Heart right ventricle (tissue), 16 donors: ENCODE measurements around the gene DHX34. TPM values are rescaled to one million over a fixed set of nuclear protein-coding genes. Genes with fewer than 3 reads are reported as not detected.

Experiments used
- ATAC-seq, 8 donors: fragments of 200-7000 bp; cut with Tn5 transposase; one replicate each; pipeline ENCODE4 v1.9.1; 2020; ENCODE audit warnings: mild to moderate bottlenecking in 8 of 8, moderate library complexity in 8 of 8, moderate number of reproducible peaks in 1 of 8
- DNase-seq, 2 donors: peaks; one replicate each; pipeline ENCODE4 v3.0.0-alpha.2; 2020
- H3K27ac ChIP-seq, 10 donors: fragments of 200-600 bp; sonication (generic) in 2 of 10; one replicate each; pipeline versions ENCODE4 v1.5.0 to v1.8.0; 2020 to 2022; ENCODE audit warnings: mild to moderate bottlenecking in 3 of 10
- H3K27me3 ChIP-seq, 7 donors: fragments of 200-600 bp; one replicate each; pipeline ENCODE4 v1.8.0; 2021 to 2022; ENCODE audit warnings: mild to moderate bottlenecking in 2 of 7
- H3K36me3 ChIP-seq, 9 donors: fragments of 200-600 bp; sonication (generic) in 1 of 9; one replicate each; pipeline versions ENCODE4 v1.5.0 to v1.8.0; 2020 to 2022; ENCODE audit warnings: mild to moderate bottlenecking in 2 of 9
- H3K4me1 ChIP-seq, 9 donors: fragments of 200-600 bp; sonication (generic) in 1 of 9; one replicate each; pipeline versions ENCODE4 v1.5.0 to v1.8.0; 2020 to 2022; ENCODE audit warnings: mild to moderate bottlenecking in 4 of 9
- H3K4me3 ChIP-seq, 10 donors: fragments of 200-600 bp; sonication (generic) in 2 of 10; one replicate each; pipeline versions ENCODE4 v1.5.0 to v1.8.0; 2020 to 2022; ENCODE audit warnings: mild to moderate bottlenecking in 7 of 10, moderate library complexity in 2 of 10
- H3K9me3 ChIP-seq, 11 donors: fragments of 200-600 bp in 10 of 11; sonication (generic) in 2 of 11; one replicate each; pipeline versions ENCODE4 v1.5.0 to v1.8.0; 2013 to 2022; ENCODE audit warnings: mild to moderate bottlenecking in 2 of 11, control low read depth in 1 of 11, moderate library complexity in 1 of 11
- WGBS, 2 donors: extraction: QIAGEN DNeasy Blood & Tissue Kit; methylation state at CpG; one replicate each; pipeline ENCODE4 v1.1.7; 2013; ENCODE audit warnings: inconsistent platforms in 1 of 2; 5-methylcytosine and 5-hydroxymethylcytosine counted together
- intact Hi-C, 10 donors: fragments of 100-400 bp; cut with DNase I; formaldehyde crosslinking; loops; one replicate each; pipeline versions ENCODE4 v1.11.1 to v1.14.2; 2022
- polyA plus RNA-seq, 2 donors: library from polyadenylated mRNA; stranded (reverse); fragments of 200-250 nt; gene quantifications; one replicate each; pipeline ENCODE4 v1.2.3, GENCODE V29; 2013
- total RNA-seq, 10 donors: library from RNA; stranded (reverse); fragmentation: NEBNext Ultra II Directional in 3 of 10; extraction: Animal tissue kit (Norgen Biotek cat#: 25700) in 3 of 10; gene quantifications; one replicate each; pipeline versions ENCODE4 v1.2.1 to v1.2.4, GENCODE V29; 2021 to 2023
- TF ChIP-seq, protein P1 (sequence below), 9 donors: fragments of 200-600 bp; sonication (generic) in 2 of 9; IDR thresholded peaks; one replicate each; pipeline versions ENCODE4 v1.5.0 to v1.8.0; 2021 to 2022; ENCODE audit warnings: antibody characterized with exemption in 9 of 9, mild to moderate bottlenecking in 5 of 9, moderate library complexity in 1 of 9
- donor health status: Arrhythmogenic right ventricular cardiomyopathy.
- donor health status: ischemic (EF 13 %, LVEDD 7.1; RV severe dilation, severe dysfunction).
- donor health status: healthy with polysubstance abuse.
- donor health status: DM: no; HTN: yes; CAD: no.
- donor health status: DM: no; HTN: no; CAD: no.
- donor health status: ischemic (EF 25% LVEDD 6.9; RV normal size, moderate dysfunction).
- donor health status: ischemic (EF 25% LVEDD 5.7; RV mildly dilated, moderate dysfunction).
- donor health status: healthy.
- donor health status: DM: yes; HTN: yes; CAD: no.
- donor health status: Ischemic cardiomyopathy.
- donor health status: ischemic (EF 35%, LVEDD 5.7; RV mildly dilated, moderate dysfunction).
- donor health status: nonischemic (EF 11% LVEDD 7.7; RV severe dilation, severe dysfunction).
- donor health status: DM: yes; HTN: yes; CAD: no.
- donor health status: PGD.
- donor health status: ischemic (EF 29% LVEDD 5.4; RV normal size, mild dysfunction).
- donor health status: nonischemic (EF 23%, LVEDD 6.1; RV moderate dilation, normal function).

Gene DHX34
- total and polyA plus RNA-seq, 12 donors: 4.4 to 11.7 (median 5.9) TPM

GRCh38 chr19:47303966-47304365, 45.1 kb upstream of the DHX34 start:
- H3K27ac ChIP-seq: no peak overlapping the region
- WGBS, 2 donors: 77 to 80% methylated on average over 6 of the region's 6 CpGs
- no peak overlapping the region for H3K4me3 ChIP-seq
- intact Hi-C loops: loop anchor here in 3 of 10 donors (5.0 kb wide), 2 partner anchors 83 to 88 kb away; no protein-coding TSS in a partner anchor
- ATAC-seq: no peak
- H3K27me3 ChIP-seq: peaks cover 0 to 6% (median 0%) of the 10 kb centered on the region in 7 donors
- H3K9me3 ChIP-seq: no peaks in the 10 kb centered on the region
- H3K36me3 ChIP-seq: no peaks in the 10 kb centered on the region
- DNase-seq: no peak
- TF ChIP-seq, protein P1, sequence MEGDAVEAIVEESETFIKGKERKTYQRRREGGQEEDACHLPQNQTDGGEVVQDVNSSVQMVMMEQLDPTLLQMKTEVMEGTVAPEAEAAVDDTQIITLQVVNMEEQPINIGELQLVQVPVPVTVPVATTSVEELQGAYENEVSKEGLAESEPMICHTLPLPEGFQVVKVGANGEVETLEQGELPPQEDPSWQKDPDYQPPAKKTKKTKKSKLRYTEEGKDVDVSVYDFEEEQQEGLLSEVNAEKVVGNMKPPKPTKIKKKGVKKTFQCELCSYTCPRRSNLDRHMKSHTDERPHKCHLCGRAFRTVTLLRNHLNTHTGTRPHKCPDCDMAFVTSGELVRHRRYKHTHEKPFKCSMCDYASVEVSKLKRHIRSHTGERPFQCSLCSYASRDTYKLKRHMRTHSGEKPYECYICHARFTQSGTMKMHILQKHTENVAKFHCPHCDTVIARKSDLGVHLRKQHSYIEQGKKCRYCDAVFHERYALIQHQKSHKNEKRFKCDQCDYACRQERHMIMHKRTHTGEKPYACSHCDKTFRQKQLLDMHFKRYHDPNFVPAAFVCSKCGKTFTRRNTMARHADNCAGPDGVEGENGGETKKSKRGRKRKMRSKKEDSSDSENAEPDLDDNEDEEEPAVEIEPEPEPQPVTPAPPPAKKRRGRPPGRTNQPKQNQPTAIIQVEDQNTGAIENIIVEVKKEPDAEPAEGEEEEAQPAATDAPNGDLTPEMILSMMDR (IDR thresholded peaks at IDR 0.05): no peak
- H3K4me1 ChIP-seq: peaks cover 0 to 19% (median 0%) of the 10 kb centered on the region in 9 donors

GRCh38 chr19:47305309-47305751, 43.8 kb upstream of the DHX34 start:
- Histone ChIP-seq H3K4me1 (peaks cover 0 to 16% (median 0%) of the 10 kb centered on the region in 9 donors), H3K27me3 (peaks cover 0 to 9% (median 0%) of the 10 kb centered on the region in 7 donors), H3K36me3 (no peaks in the 10 kb centered on the region), H3K27ac (no peak overlapping the region), H3K9me3 (no peaks in the 10 kb centered on the region), H3K4me3 (no peak overlapping the region)
- peak in 5 of 8 donors; percentile 29 to 54 (median 46) for ATAC-seq
- TF ChIP-seq, protein P1 (IDR thresholded peaks at IDR 0.05): peak; percentile 81 to 94 (median 90)
- intact Hi-C loops: no loop called here
- WGBS, 2 donors: 7 to 9% methylated on average over 14 of the region's 14 CpGs
- peak; percentile 54 to 69 for DNase-seq

- H3K9me3 ChIP-seq: no peaks in the 10 kb centered on the region
- intact Hi-C loops: no loop called here
- H3K27me3 ChIP-seq: peaks cover 0 to 9% (median 0%) of the 10 kb centered on the region in 7 donors
- peaks cover 0 to 16% (median 0%) of the 10 kb centered on the region in 9 donors for H3K4me1 ChIP-seq
- H3K4me3 ChIP-seq: no peak overlapping the region
- TF ChIP-seq, protein P1 (IDR thresholded peaks at IDR 0.05): no peak
- DNase-seq (no peak), ATAC-seq (no peak)
- WGBS, 2 donors: 93 to 95% methylated on average over 3 of the region's 3 CpGs
- no peak overlapping the region for H3K27ac ChIP-seq
- no peaks in the 10 kb centered on the region for H3K36me3 ChIP-seq
These were observed 42.8 kb upstream of the DHX34 start for GRCh38 chr19:47306303-47306702.

DNA sequence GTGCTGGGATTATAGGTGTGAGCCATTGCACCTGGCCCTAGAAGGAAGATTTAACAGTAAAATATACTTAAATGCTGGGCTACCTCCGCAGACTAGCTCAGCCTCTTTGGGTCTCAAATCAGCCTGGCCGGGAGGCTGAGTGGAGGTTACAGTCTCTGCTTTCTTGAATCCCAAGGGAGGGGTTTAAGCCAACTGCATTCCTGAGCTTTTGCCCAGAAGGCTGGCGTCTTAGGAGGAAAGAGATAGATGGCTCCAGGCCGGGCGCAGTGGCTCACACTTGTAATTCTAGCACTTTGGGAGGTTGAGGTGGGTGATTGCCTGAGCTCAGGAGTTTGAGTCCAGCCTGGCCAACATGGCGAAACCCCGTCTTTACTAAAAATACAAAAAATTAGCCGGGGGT, 40.1 kb upstream of the DHX34 start:
- TF ChIP-seq, protein P1 (IDR thresholded peaks at IDR 0.05): no peak
- Histone ChIP-seq H3K27ac (peak overlapping the region in 1 of 10 donors; percentile 95), H3K4me3 (peak overlapping the region in 1 of 10 donors; percentile 60), H3K36me3 (peaks cover 0 to 10% (median 0%) of the 10 kb centered on the region in 9 donors), H3K4me1 (peaks cover 0 to 35% (median 0%) of the 10 kb centered on the region in 9 donors), H3K9me3 (no peaks in the 10 kb centered on the region), H3K27me3 (peaks cover 0 to 9% (median 6%) of the 10 kb centered on the region in 7 donors)
- no peak for ATAC-seq
- DNase-seq: no peak
- WGBS, 2 donors: 58 to 71% methylated on average over 8 of the region's 8 CpGs
- intact Hi-C loops: no loop called here
